GM23338 (cell line): Measurements from ENCODE around the gene LRRC34. TPM values are rescaled to one million over a fixed set of nuclear protein-coding genes. Genes with fewer than 3 reads are reported as not detected.

Source experiments
- ATAC-seq: fragments of 200-7000 bp; cut with Tn5 transposase; 3 replicates; pipeline ENCODE4 v1.9.1; 2020
- DNase-seq: peaks from one replicate; pipeline ENCODE4 v3.0.0-alpha.2; 2015; ENCODE audit warnings: low spot score
- H2AFZ ChIP-seq: fragments of 200-600 bp; sonication (generic); 2 replicates; pipeline ENCODE4 v1.8.0; 2016; ENCODE audit warnings: antibody characterized with exemption, mild to moderate bottlenecking, moderate library complexity
- H3F3A ChIP-seq: fragments of 200-600 bp; sonication (generic); replicated peaks from 2 replicates; pipeline ENCODE4 v1.8.0; 2017; ENCODE audit warnings: antibody characterized with exemption, mixed run types, low read depth
- H3K27ac ChIP-seq: fragments of 200-600 bp; sonication (generic); 2 replicates; pipeline ENCODE4 v1.6.1; 2016; ENCODE audit warnings: low read depth
- H3K27me3 ChIP-seq: fragments of 200-600 bp; sonication (generic); 2 replicates; pipeline ENCODE4 v1.8.0; 2016; ENCODE audit warnings: mild to moderate bottlenecking, mixed run types, moderate library complexity; ENCODE audit not compliant: insufficient read depth
- H3K36me3 ChIP-seq: fragments of 200-600 bp; sonication (generic); 2 replicates; pipeline ENCODE4 v1.8.0; 2016; ENCODE audit warnings: mild to moderate bottlenecking; ENCODE audit not compliant: insufficient read depth
- H3K4me1 ChIP-seq: fragments of 200-600 bp; sonication (generic); 2 replicates; pipeline ENCODE4 v1.8.0; 2016; ENCODE audit warnings: mild to moderate bottlenecking, moderate library complexity; ENCODE audit not compliant: insufficient read depth
- H3K4me2 ChIP-seq: fragments of 200-600 bp; sonication (generic); 2 replicates; pipeline ENCODE4 v1.7.1; 2017; ENCODE audit warnings: mixed run types
- H3K4me3 ChIP-seq: fragments of 200-600 bp; sonication (generic); 2 replicates; pipeline ENCODE4 v1.6.1; 2016; ENCODE audit warnings: mixed run types
- H3K79me2 ChIP-seq: fragments of 200-600 bp; sonication (generic); replicated peaks from 2 replicates; pipeline ENCODE4 v1.8.0; 2017; ENCODE audit warnings: mild to moderate bottlenecking; ENCODE audit not compliant: insufficient read depth
- H3K9me2 ChIP-seq: fragments of 200-600 bp; sonication (generic); 2 replicates; pipeline ENCODE4 v1.8.0; 2017; ENCODE audit not compliant: insufficient read depth
- H4K20me1 ChIP-seq: fragments of 200-600 bp; sonication (generic); replicated peaks from 2 replicates; pipeline ENCODE4 v1.8.0; 2017; ENCODE audit warnings: mild to moderate bottlenecking; ENCODE audit not compliant: insufficient read depth
- H3K27ac Mint-ChIP-seq: 2 replicates; pipeline ENCODE4 v1.8.0; 2020; ENCODE audit warnings: inconsistent platforms, mild to moderate bottlenecking, moderate library complexity, mixed read lengths
- H3K27me3 Mint-ChIP-seq: 3 replicates; pipeline ENCODE4 v1.8.0; 2022; ENCODE audit warnings: low read depth, mild to moderate bottlenecking, moderate library complexity, mixed read lengths, inconsistent platforms; ENCODE audit not compliant: insufficient read depth, poor library complexity
- H3K36me3 Mint-ChIP-seq: 3 replicates; pipeline ENCODE4 v1.8.0; 2021; ENCODE audit warnings: low read depth, mild to moderate bottlenecking, inconsistent platforms, moderate library complexity, mixed read lengths
- H3K4me1 Mint-ChIP-seq: 3 replicates; pipeline ENCODE4 v1.8.0; 2020; ENCODE audit warnings: mild to moderate bottlenecking, inconsistent platforms, mixed read lengths
- H3K4me3 Mint-ChIP-seq: 3 replicates; pipeline ENCODE4 v1.8.0; 2021; ENCODE audit warnings: moderate library complexity, mild to moderate bottlenecking, inconsistent platforms, mixed read lengths
- H3K9me3 Mint-ChIP-seq: 3 replicates; pipeline ENCODE4 v1.8.0; 2020; ENCODE audit warnings: moderate library complexity, mild to moderate bottlenecking, inconsistent platforms, mixed read lengths
- CREB1 ChIP-seq: fragments of 250-450 bp; sonication (Bioruptor Pico); IDR thresholded peaks from 2 replicates; pipeline ENCODE4 v1.5.0; 2020; ENCODE audit warnings: low read depth, mild to moderate bottlenecking, moderate library complexity
- ETS1 ChIP-seq: IDR thresholded peaks from 2 replicates; pipeline ENCODE4 v1.6.1; 2016; ENCODE audit warnings: antibody characterized with exemption
- EZH2phosphoT487 ChIP-seq: fragments of 200-600 bp; sonication (generic); IDR thresholded peaks from one replicate; pipeline ENCODE4 v1.8.1; 2018; ENCODE audit warnings: antibody characterized with exemption; ENCODE audit not compliant: unreplicated experiment
- JUNB ChIP-seq: IDR thresholded peaks from one replicate; pipeline ENCODE4 v1.6.1; 2016; ENCODE audit warnings: antibody characterized with exemption; ENCODE audit not compliant: unreplicated experiment
- NANOG ChIP-seq: IDR thresholded peaks from 2 replicates; pipeline ENCODE4 v1.6.1; 2016; ENCODE audit warnings: antibody characterized with exemption, borderline replicate concordance
- ZNF114 ChIP-seq: fragments of 250-450 bp; sonication (Bioruptor Pico); IDR thresholded peaks from 2 replicates; pipeline ENCODE4 v1.5.0; 2020; ENCODE audit warnings: mild to moderate bottlenecking, moderate library complexity
- ZNF462 ChIP-seq: fragments of 250-450 bp; sonication (Bioruptor Pico); IDR thresholded peaks from 2 replicates; pipeline ENCODE4 v1.5.0; 2020; ENCODE audit warnings: mild to moderate bottlenecking, moderate library complexity
- polyA plus RNA-seq: library from polyadenylated mRNA; unstranded; fragments of >200 nt; fragmentation: Nextera tagmentation; extraction: Ambion mirVana; gene quantifications from 2 replicates; pipeline ENCODE4 v1.2.1, GENCODE V29; 2016
- total RNA-seq: library from RNA; depleted of rRNA; stranded (reverse); fragments of >200 nt; shearing (Covaris generic); gene quantifications from 2 replicates; pipeline ENCODE4 v1.2.3, GENCODE V29; 2014
- TF ChIP-seq, protein P1 (sequence below): IDR thresholded peaks from one replicate; pipeline ENCODE4 v1.6.1; 2018; ENCODE audit warnings: antibody characterized with exemption; ENCODE audit not compliant: unreplicated experiment
- TF ChIP-seq, protein P2 (sequence below), 2 experiments: fragments of 200-600 bp in 1 of 2; sonication (generic) in 1 of 2; conservative IDR thresholded peaks; 2 replicates each; pipeline versions ENCODE4 v1.5.1 to v1.6.1; 2016 to 2017; ENCODE audit warnings: antibody characterized with exemption in 2 of 2, low read depth in 2 of 2, mild to moderate bottlenecking in 2 of 2, moderate library complexity in 1 of 2

Gene LRRC34
- total and polyA plus RNA-seq, 2 experiments from 2014 or later = 9.1 to 15.7 TPM

- H3K36me3 Mint-ChIP-seq = no peaks in the 10 kb centered on the region
- H3K27me3 ChIP-seq = peaks cover 6% of the 10 kb centered on the region; the same call in 1 of the 2 replicates
- H3F3A ChIP-seq = no peaks in the 10 kb centered on the region
- H3K27ac ChIP-seq = no peak overlapping the region
- H3K27me3 Mint-ChIP-seq = peaks cover 13% of the 10 kb centered on the region
- no peak overlapping the region for H3K4me2 ChIP-seq
- TF ChIP-seq EZH2phosphoT487 (no peak), ZNF114 (CRISPR knock-in tag) (no peak), NANOG (no peak)
- no peak overlapping the region for H3K4me3 ChIP-seq
- no peaks in the 10 kb centered on the region for H3K36me3 ChIP-seq
- peaks cover 4% of the 10 kb centered on the region for H3K4me1 ChIP-seq
- peaks cover 8% of the 10 kb centered on the region for H3K4me1 Mint-ChIP-seq
- H3K79me2 ChIP-seq = no peaks in the 10 kb centered on the region
- DNase-seq (no peak), ATAC-seq (no peak)
- no peaks in the 10 kb centered on the region for H3K9me2 ChIP-seq
- no peak overlapping the region for H3K27ac Mint-ChIP-seq
- no peaks in the 10 kb centered on the region for H4K20me1 ChIP-seq
- H3K9me3 Mint-ChIP-seq = peaks cover 13% of the 10 kb centered on the region; the same call in 2 of the 3 replicates
- peak overlapping the region; percentile 90; the same call in 1 of the 2 replicates for H2AFZ ChIP-seq
- H3K4me3 Mint-ChIP-seq = no peak overlapping the region
These were observed 5.6 kb upstream of the LRRC34 start for GRCh38 chr3:169818316-169818715.

DNA sequence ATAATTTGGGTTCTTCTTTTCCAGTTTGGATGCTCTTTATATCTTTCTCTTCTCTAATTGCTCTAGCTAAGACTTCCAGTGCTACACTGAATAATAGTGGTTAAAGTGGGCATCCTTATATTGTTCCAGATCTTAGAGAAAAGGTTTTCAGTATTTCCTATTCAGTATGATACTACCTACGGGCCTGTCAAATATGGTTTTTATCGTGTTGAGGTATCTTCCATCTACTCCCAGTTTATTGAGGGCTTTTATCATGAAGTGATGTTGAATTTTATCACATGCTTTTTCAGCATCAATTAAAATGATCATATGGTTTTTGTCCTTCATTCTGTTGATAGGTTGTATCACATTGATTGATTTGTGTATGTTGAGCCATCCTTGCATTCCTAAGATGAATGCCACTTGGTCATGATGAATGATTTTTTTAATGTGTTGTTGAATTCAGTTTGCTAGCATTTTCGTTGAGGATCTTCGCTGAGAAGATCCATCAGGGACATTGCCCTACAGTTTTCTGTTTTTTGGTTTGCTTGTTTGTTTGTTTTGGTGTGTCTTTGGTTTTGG lies 3.0 kb upstream of the LRRC34 start:
- H3K4me3 Mint-ChIP-seq = no peak overlapping the region
- no peak overlapping the region for H3K27ac ChIP-seq
- H3K4me1 Mint-ChIP-seq = peaks cover 22% of the 10 kb centered on the region
- peaks cover 12% of the 10 kb centered on the region; the same call in 1 of the 2 replicates for H3K27me3 ChIP-seq
- H3K4me3 ChIP-seq = no peak overlapping the region
- H3K27me3 Mint-ChIP-seq = peaks cover 18% of the 10 kb centered on the region
- no peaks in the 10 kb centered on the region for H3K9me2 ChIP-seq
- no peaks in the 10 kb centered on the region for H4K20me1 ChIP-seq
- no peak for DNase-seq
- no peaks in the 10 kb centered on the region for H3K36me3 ChIP-seq
- no peak for ATAC-seq
- H3K79me2 ChIP-seq = no peaks in the 10 kb centered on the region
- H3K4me2 ChIP-seq = no peak overlapping the region
- no peak overlapping the region for H2AFZ ChIP-seq
- no peak overlapping the region for H3K27ac Mint-ChIP-seq
- H3K4me1 ChIP-seq = peaks cover 16% of the 10 kb centered on the region
- no peaks in the 10 kb centered on the region for H3F3A ChIP-seq
- H3K36me3 Mint-ChIP-seq = no peaks in the 10 kb centered on the region
- H3K9me3 Mint-ChIP-seq = peaks cover 13% of the 10 kb centered on the region; the same call in 2 of the 3 replicates
- no peak for TF ChIP-seq ZNF462 (CRISPR knock-in tag)
- TF ChIP-seq, protein P1, sequence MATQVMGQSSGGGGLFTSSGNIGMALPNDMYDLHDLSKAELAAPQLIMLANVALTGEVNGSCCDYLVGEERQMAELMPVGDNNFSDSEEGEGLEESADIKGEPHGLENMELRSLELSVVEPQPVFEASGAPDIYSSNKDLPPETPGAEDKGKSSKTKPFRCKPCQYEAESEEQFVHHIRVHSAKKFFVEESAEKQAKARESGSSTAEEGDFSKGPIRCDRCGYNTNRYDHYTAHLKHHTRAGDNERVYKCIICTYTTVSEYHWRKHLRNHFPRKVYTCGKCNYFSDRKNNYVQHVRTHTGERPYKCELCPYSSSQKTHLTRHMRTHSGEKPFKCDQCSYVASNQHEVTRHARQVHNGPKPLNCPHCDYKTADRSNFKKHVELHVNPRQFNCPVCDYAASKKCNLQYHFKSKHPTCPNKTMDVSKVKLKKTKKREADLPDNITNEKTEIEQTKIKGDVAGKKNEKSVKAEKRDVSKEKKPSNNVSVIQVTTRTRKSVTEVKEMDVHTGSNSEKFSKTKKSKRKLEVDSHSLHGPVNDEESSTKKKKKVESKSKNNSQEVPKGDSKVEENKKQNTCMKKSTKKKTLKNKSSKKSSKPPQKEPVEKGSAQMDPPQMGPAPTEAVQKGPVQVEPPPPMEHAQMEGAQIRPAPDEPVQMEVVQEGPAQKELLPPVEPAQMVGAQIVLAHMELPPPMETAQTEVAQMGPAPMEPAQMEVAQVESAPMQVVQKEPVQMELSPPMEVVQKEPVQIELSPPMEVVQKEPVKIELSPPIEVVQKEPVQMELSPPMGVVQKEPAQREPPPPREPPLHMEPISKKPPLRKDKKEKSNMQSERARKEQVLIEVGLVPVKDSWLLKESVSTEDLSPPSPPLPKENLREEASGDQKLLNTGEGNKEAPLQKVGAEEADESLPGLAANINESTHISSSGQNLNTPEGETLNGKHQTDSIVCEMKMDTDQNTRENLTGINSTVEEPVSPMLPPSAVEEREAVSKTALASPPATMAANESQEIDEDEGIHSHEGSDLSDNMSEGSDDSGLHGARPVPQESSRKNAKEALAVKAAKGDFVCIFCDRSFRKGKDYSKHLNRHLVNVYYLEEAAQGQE = no peak
- TF ChIP-seq JUNB = no peak
- TF ChIP-seq CREB1 (CRISPR knock-in tag) = no peak
- no peak for TF ChIP-seq ETS1
- TF ChIP-seq, protein P2, sequence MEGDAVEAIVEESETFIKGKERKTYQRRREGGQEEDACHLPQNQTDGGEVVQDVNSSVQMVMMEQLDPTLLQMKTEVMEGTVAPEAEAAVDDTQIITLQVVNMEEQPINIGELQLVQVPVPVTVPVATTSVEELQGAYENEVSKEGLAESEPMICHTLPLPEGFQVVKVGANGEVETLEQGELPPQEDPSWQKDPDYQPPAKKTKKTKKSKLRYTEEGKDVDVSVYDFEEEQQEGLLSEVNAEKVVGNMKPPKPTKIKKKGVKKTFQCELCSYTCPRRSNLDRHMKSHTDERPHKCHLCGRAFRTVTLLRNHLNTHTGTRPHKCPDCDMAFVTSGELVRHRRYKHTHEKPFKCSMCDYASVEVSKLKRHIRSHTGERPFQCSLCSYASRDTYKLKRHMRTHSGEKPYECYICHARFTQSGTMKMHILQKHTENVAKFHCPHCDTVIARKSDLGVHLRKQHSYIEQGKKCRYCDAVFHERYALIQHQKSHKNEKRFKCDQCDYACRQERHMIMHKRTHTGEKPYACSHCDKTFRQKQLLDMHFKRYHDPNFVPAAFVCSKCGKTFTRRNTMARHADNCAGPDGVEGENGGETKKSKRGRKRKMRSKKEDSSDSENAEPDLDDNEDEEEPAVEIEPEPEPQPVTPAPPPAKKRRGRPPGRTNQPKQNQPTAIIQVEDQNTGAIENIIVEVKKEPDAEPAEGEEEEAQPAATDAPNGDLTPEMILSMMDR (conservative IDR thresholded peaks at IDR 0.05; ENCODE audit: low read depth in 2 of 2) = no peak
- no peak for TF ChIP-seq ZNF114 (CRISPR knock-in tag)
